Thoracic aorta (tissue), 2 donors: Measurements from ENCODE around the gene RASSF3. TPM values are rescaled to one million over a fixed set of nuclear protein-coding genes. Genes with fewer than 3 reads are reported as not detected.
"Not testable (repeated sequence)": the region's sequence is repeated elsewhere in the genome, so short reads cannot be mapped to it uniquely, and the experiment has no call there.

Experiments
- ATAC-seq: fragments of 150-250 bp; one replicate; pipeline ENCODE4 v1.8.0; 2017; ENCODE audit warnings: low read depth; ENCODE audit not compliant: insufficient number of reproducible peaks, low FRiP score
- DNase-seq: peaks from one replicate; pipeline ENCODE4 v3.0.0-alpha.2; 2020; ENCODE audit warnings: low spot score
- H3K27ac ChIP-seq, 2 donors: fragments of 200-600 bp; sonication (generic); 1 replicate in 1 of 2; 2 replicates in 1 of 2; pipeline ENCODE4 v1.5.1; 2016; ENCODE audit warnings: mild to moderate bottlenecking in 2 of 2, moderate library complexity in 2 of 2
- H3K27me3 ChIP-seq: fragments of 200-600 bp; sonication (generic); replicated peaks from 2 replicates; pipeline ENCODE4 v1.6.0; 2016; ENCODE audit warnings: mild to moderate bottlenecking; ENCODE audit not compliant: insufficient read depth
- H3K36me3 ChIP-seq: fragments of 200-600 bp; sonication (generic); one replicate; pipeline ENCODE4 v1.5.1; 2016
- H3K4me1 ChIP-seq, 2 donors: fragments of 200-600 bp; sonication (generic); 1 replicate in 1 of 2; 2 replicates in 1 of 2; pipeline versions ENCODE4 v1.5.1 to v1.6.0; 2016; ENCODE audit warnings: low read depth in 2 of 2, mild to moderate bottlenecking in 1 of 2; ENCODE audit not compliant: control insufficient read depth in 1 of 2
- H3K4me3 ChIP-seq: fragments of 200-600 bp; sonication (generic); 2 replicates; pipeline ENCODE4 v1.5.1; 2016; ENCODE audit warnings: mild to moderate bottlenecking
- H3K9me3 ChIP-seq: fragments of 200-600 bp; sonication (generic); 2 replicates; pipeline ENCODE4 v1.5.1; 2016
- CTCF ChIP-seq: fragments of 200-600 bp; sonication (generic); IDR thresholded peaks from one replicate; pipeline ENCODE4 v1.5.1; 2019; ENCODE audit warnings: antibody characterized with exemption
- total RNA-seq, 2 donors: library from RNA; depleted of rRNA; stranded (reverse); fragments of >200 nt; gene quantifications; one replicate each; pipeline versions ENCODE4 v1.1.0 to v1.2.3, GENCODE V29; 2016

Gene RASSF3
- total RNA-seq, 2 donors from 2014 or later: 126 to 149 TPM

- no peaks in the 10 kb centered on the region for H3K27me3 ChIP-seq
- no peak for DNase-seq
- peaks cover 22 to 94% of the 10 kb centered on the region in 2 donors for H3K4me1 ChIP-seq
- ATAC-seq: no peak
- peak overlapping the region; percentile 74 to 84 for H3K27ac ChIP-seq
- H3K36me3 ChIP-seq: no peaks in the 10 kb centered on the region
- H3K4me3 ChIP-seq: no peak overlapping the region
- H3K9me3 ChIP-seq: no peaks in the 10 kb centered on the region
- TF ChIP-seq CTCF: no peak
Measured at GRCh38 chr12:64650762-64651161, 40.5 kb downstream of the RASSF3 start.

- Histone ChIP-seq H3K36me3 (no peaks in the 10 kb centered on the region), H3K9me3 (no peaks in the 10 kb centered on the region), H3K27ac (peak overlapping the region; percentile 74 to 84), H3K4me1 (peaks cover 18 to 96% of the 10 kb centered on the region in 2 donors), H3K4me3 (no peak overlapping the region), H3K27me3 (no peaks in the 10 kb centered on the region)
- ATAC-seq (no peak), DNase-seq (no peak)
- no peak for TF ChIP-seq CTCF
Measured at GRCh38 chr12:64652346-64652745, 42.1 kb downstream of the RASSF3 start.

- ATAC-seq: no peak
- H3K36me3 ChIP-seq: no peaks in the 10 kb centered on the region
- H3K27ac ChIP-seq: peak overlapping the region; percentile 74 to 84
- peaks cover 12 to 96% of the 10 kb centered on the region in 2 donors for H3K4me1 ChIP-seq
- H3K27me3 ChIP-seq: no peaks in the 10 kb centered on the region
- no peaks in the 10 kb centered on the region for H3K9me3 ChIP-seq
- DNase-seq: no peak
- TF ChIP-seq CTCF: no peak
- no peak overlapping the region for H3K4me3 ChIP-seq
Measured at GRCh38 chr12:64653123-64653522, 42.8 kb downstream of the RASSF3 start.

GRCh38 chr12:64653907-64654306 is 43.6 kb downstream of the RASSF3 start:
- not testable (repeated sequence) for H3K27me3 ChIP-seq, H3K4me3 ChIP-seq, ATAC-seq, H3K36me3 ChIP-seq, H3K9me3 ChIP-seq, DNase-seq
- H3K27ac ChIP-seq: peak overlapping the region; percentile 74 to 84
- peaks cover 14 to 96% of the 10 kb centered on the region in 2 donors for H3K4me1 ChIP-seq

GRCh38 chr12:64655141-64655540 is 44.8 kb downstream of the RASSF3 start:
- Histone ChIP-seq H3K36me3 (no peaks in the 10 kb centered on the region), H3K4me3 (no peak overlapping the region), H3K4me1 (peaks cover 21 to 96% of the 10 kb centered on the region in 2 donors), H3K9me3 (no peaks in the 10 kb centered on the region), H3K27ac (peak overlapping the region; percentile 74 to 84), H3K27me3 (no peaks in the 10 kb centered on the region)
- TF ChIP-seq CTCF: no peak
- DNase-seq (no peak), ATAC-seq (no peak)

GRCh38 chr12:64656429-64656828 is 46.1 kb downstream of the RASSF3 start:
- Histone ChIP-seq H3K27ac (peak overlapping the region; percentile 74 to 84), H3K4me1 (peaks cover 18 to 96% of the 10 kb centered on the region in 2 donors), H3K36me3 (no peaks in the 10 kb centered on the region), H3K4me3 (no peak overlapping the region), H3K27me3 (no peaks in the 10 kb centered on the region), H3K9me3 (no peaks in the 10 kb centered on the region)
- ATAC-seq: no peak
- no peak for DNase-seq
- TF ChIP-seq CTCF: no peak
